Gastroesophageal sphincter (tissue), 4 donors: Measurements from ENCODE around the gene NAA11. TPM values are rescaled to one million over a fixed set of nuclear protein-coding genes. Genes with fewer than 3 reads are reported as not detected.

Experiments used
- ATAC-seq: fragments of 150-250 bp; one replicate; pipeline ENCODE4 v1.9.1; 2016; ENCODE audit warnings: mild to moderate bottlenecking, moderate library complexity
- H3K27ac ChIP-seq, 4 donors: fragments of 200-600 bp; sonication (generic) in 3 of 4; 1 replicate in 3 of 4; 2 replicates in 1 of 4; pipeline ENCODE4 v1.5.1; 2016 to 2019
- H3K27me3 ChIP-seq: fragments of 200-600 bp; sonication (generic); one replicate; pipeline ENCODE4 v1.5.1; 2019
- H3K36me3 ChIP-seq, 2 donors: fragments of 200-600 bp; sonication (generic); one replicate each; pipeline ENCODE4 v1.5.1; 2019; ENCODE audit warnings: control low read depth in 1 of 2
- H3K4me1 ChIP-seq, 3 donors: fragments of 200-600 bp; sonication (generic); 1 replicate in 2 of 3; 2 replicates in 1 of 3; pipeline ENCODE4 v1.5.1; 2016 to 2019; ENCODE audit warnings: control low read depth in 2 of 3
- H3K4me3 ChIP-seq, 2 donors: fragments of 200-600 bp; sonication (generic); one replicate each; pipeline ENCODE4 v1.5.1; 2019; ENCODE audit warnings: mild to moderate bottlenecking in 1 of 2, moderate library complexity in 1 of 2
- H3K9me3 ChIP-seq, 3 donors: fragments of 200-600 bp; sonication (generic); one replicate each; pipeline ENCODE4 v1.5.1; 2017 to 2019; ENCODE audit warnings: control low read depth in 2 of 3
- EP300 ChIP-seq: sonication (generic); formaldehyde crosslinking; IDR thresholded peaks from one replicate; pipeline ENCODE4 v1.6.1; 2017; ENCODE audit warnings: antibody characterized with exemption, mild to moderate bottlenecking
- POLR2A ChIP-seq, 2 donors: fragments of 450-650 bp; IDR thresholded peaks; one replicate each; pipeline ENCODE4 v1.6.1; 2017; ENCODE audit warnings: antibody characterized with exemption in 2 of 2, mild to moderate bottlenecking in 2 of 2, moderate library complexity in 1 of 2
- POLR2AphosphoS5 ChIP-seq: sonication (generic); formaldehyde crosslinking; IDR thresholded peaks from one replicate; pipeline ENCODE4 v1.6.1; 2017; ENCODE audit warnings: antibody characterized with exemption
- WGBS, 2 donors: methylation state at CpG; one replicate each; pipeline ENCODE4 v1.1.5; 2018; ENCODE audit warnings: low coverage in 1 of 2; 5-methylcytosine and 5-hydroxymethylcytosine counted together
- total RNA-seq, 4 donors: library from RNA; depleted of rRNA; stranded (reverse); fragments of >200 nt; gene quantifications; one replicate each; pipeline ENCODE4 v1.1.0, GENCODE V29; 2016
- TF ChIP-seq, protein P1 (sequence below), 4 experiments: fragments of 200-600 bp in 2 of 4; fragments of 450-650 bp in 2 of 4; sonication (generic) in 1 of 4; IDR thresholded peaks; one replicate each; pipeline ENCODE4 v1.5.1; 2017 to 2019; ENCODE audit warnings: antibody characterized with exemption in 4 of 4, mild to moderate bottlenecking in 2 of 4, moderate library complexity in 2 of 4

The NAA11 gene
- total RNA-seq, 4 donors from 2014 or later = not detected

DNA sequence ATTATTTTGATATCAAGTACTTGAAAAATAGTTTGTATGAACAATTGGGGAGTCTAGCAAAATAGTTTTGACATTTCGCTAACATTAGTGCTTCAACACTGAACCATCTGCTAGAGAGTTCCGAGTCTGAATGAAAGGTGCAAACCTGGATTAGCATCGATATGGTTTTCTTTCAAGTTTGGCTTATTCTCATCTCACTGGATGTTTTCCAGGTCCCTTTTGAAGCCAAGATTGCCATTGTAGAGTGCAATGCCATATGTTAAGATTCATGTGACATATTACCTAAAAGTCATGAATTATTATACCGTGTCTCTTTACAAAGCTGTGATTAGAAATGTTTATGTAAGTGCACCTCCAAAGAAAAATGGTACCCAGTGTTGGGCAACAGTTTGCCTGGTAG, 36.8 kb upstream of the NAA11 start:
- Histone ChIP-seq H3K4me3 (no peak overlapping the region), H3K9me3 (no peaks in the 10 kb centered on the region), H3K36me3 (no peaks in the 10 kb centered on the region), H3K27ac (no peak overlapping the region), H3K27me3 (no peaks in the 10 kb centered on the region), H3K4me1 (peaks cover 0 to 31% (median 2%) of the 10 kb centered on the region in 3 donors)
- ATAC-seq = no peak
- TF ChIP-seq POLR2A (IDR thresholded peaks at IDR 0.05) (no peak), EP300 (no peak), POLR2AphosphoS5 (no peak)
- TF ChIP-seq, protein P1, sequence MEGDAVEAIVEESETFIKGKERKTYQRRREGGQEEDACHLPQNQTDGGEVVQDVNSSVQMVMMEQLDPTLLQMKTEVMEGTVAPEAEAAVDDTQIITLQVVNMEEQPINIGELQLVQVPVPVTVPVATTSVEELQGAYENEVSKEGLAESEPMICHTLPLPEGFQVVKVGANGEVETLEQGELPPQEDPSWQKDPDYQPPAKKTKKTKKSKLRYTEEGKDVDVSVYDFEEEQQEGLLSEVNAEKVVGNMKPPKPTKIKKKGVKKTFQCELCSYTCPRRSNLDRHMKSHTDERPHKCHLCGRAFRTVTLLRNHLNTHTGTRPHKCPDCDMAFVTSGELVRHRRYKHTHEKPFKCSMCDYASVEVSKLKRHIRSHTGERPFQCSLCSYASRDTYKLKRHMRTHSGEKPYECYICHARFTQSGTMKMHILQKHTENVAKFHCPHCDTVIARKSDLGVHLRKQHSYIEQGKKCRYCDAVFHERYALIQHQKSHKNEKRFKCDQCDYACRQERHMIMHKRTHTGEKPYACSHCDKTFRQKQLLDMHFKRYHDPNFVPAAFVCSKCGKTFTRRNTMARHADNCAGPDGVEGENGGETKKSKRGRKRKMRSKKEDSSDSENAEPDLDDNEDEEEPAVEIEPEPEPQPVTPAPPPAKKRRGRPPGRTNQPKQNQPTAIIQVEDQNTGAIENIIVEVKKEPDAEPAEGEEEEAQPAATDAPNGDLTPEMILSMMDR (IDR thresholded peaks at IDR 0.05) = no peak
- WGBS, 2 donors = 70 to 72% methylated on average over 4 of the region's 4 CpGs

DNA sequence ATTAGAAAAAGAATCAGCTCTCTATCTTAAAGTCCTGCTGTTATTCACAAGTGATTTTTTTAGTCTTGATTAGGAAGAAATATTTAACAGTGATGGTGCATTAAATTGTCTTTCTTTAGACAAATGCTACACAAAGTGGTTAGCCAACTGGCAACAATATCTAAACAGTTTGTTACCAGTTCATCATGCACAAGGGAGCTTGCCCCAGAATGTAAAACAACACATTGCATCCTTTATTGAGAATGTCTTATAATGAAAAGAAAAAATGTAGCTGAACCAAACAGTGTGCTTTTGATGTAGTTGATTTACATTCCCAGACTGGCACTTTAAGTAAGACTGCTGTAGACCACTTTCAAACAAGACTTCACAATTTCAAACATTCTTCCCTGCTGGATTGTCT, 34.1 kb upstream of the NAA11 start:
- Histone ChIP-seq H3K4me1 (peaks cover 0 to 13% (median 0%) of the 10 kb centered on the region in 3 donors), H3K27ac (peak overlapping the region in 2 of 4 donors; percentile 14 to 46), H3K9me3 (no peaks in the 10 kb centered on the region), H3K36me3 (no peaks in the 10 kb centered on the region), H3K27me3 (no peaks in the 10 kb centered on the region), H3K4me3 (no peak overlapping the region)
- no peak for ATAC-seq
- TF ChIP-seq POLR2AphosphoS5 (no peak), POLR2A (IDR thresholded peaks at IDR 0.05) (no peak), EP300 (no peak)
- TF ChIP-seq, protein P1 (IDR thresholded peaks at IDR 0.05) = no peak

DNA sequence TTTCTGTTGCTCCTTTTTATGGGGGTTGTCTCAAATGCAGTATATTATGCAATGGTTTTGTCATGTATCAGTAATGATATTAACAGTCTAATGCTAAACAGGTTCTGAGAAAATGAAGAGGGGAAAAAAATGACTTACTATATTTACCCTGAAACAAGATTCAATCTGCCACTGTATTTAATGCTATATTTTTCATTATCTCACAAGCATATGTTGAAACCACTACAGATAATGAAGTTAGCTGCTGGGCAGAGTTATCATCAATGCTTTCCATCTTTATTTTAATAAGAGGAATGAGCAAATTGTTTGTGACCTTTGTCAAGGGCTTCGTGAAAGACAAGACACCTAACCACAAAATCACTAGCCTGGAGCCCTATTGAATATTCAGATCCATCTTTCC, 32.6 kb upstream of the NAA11 start:
- H3K9me3 ChIP-seq = no peaks in the 10 kb centered on the region
- 84 to 86% methylated on average over 1 of the region's 1 CpG for WGBS, 2 donors
- H3K27ac ChIP-seq = no peak overlapping the region
- TF ChIP-seq POLR2AphosphoS5 (no peak), EP300 (no peak), POLR2A (IDR thresholded peaks at IDR 0.05) (no peak)
- TF ChIP-seq, protein P1 (IDR thresholded peaks at IDR 0.05) = no peak
- no peak overlapping the region for H3K4me3 ChIP-seq
- peaks cover 0 to 13% (median 0%) of the 10 kb centered on the region in 3 donors for H3K4me1 ChIP-seq
- H3K27me3 ChIP-seq = no peaks in the 10 kb centered on the region
- no peaks in the 10 kb centered on the region for H3K36me3 ChIP-seq
- ATAC-seq = no peak

DNA sequence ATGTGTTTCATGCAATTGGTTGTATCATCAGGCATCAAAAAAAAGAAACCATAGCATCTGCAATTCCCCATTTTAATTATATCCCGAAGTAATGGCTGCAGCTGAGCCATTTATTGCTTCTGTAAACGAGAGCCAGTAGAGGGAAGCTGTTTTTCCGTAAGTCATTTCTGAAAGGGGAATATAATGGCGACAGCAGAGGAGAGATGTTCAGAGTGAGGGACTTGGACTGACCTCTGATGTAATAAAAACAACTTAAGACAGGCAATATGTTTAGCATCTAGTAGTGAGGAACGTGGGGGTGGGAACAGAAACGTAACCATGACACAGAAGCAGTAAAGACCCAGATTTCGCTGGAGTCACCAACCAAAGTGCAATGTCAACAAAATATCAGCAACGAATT, 31.5 kb upstream of the NAA11 start:
- H3K27ac ChIP-seq = no peak overlapping the region
- H3K9me3 ChIP-seq = no peaks in the 10 kb centered on the region
- no peak overlapping the region for H3K4me3 ChIP-seq
- peaks cover 0 to 13% (median 0%) of the 10 kb centered on the region in 3 donors for H3K4me1 ChIP-seq
- no peak for ATAC-seq
- H3K27me3 ChIP-seq = no peaks in the 10 kb centered on the region
- H3K36me3 ChIP-seq = no peaks in the 10 kb centered on the region
- 65 to 73% methylated on average over 8 of the region's 8 CpGs for WGBS, 2 donors
- no peak for TF ChIP-seq POLR2AphosphoS5
- no peak for TF ChIP-seq POLR2A (IDR thresholded peaks at IDR 0.05)
- TF ChIP-seq EP300 = no peak
- TF ChIP-seq, protein P1 (IDR thresholded peaks at IDR 0.05) = no peak

DNA sequence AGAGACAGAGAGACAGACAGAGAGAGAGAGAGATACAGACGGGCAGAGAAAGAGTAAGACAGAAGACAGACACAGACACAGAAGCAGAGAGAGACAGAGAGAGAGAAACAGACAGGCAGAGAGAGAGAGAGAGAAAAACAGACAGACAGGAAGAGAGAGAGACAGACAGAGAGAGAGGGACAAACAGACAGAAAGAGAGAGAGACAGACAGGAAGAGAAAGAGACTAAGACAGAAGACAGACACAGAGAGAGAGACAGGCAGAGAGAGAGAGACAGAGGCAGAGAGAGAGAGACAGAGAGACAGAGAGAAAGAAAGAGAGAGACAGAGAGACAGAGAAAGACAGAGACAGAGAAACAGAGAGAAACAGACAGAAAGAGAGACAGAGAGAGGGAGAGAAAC, 27.2 kb upstream of the NAA11 start:
- Histone ChIP-seq H3K36me3 (no peaks in the 10 kb centered on the region), H3K9me3 (no peaks in the 10 kb centered on the region), H3K27me3 (no peaks in the 10 kb centered on the region), H3K27ac (no peak overlapping the region), H3K4me1 (no peaks in the 10 kb centered on the region), H3K4me3 (no peak overlapping the region)
- WGBS, 2 donors = 71 to 90% methylated on average over 1 of the region's 1 CpG
- TF ChIP-seq POLR2AphosphoS5 (no peak), EP300 (no peak), POLR2A (IDR thresholded peaks at IDR 0.05) (no peak)
- TF ChIP-seq, protein P1 (IDR thresholded peaks at IDR 0.05) = no peak
- ATAC-seq = no peak
